ENCODE results near the gene CLSTN1. TPM values are rescaled to one million over a fixed set of nuclear protein-coding genes. Genes with fewer than 3 reads are reported as not detected.
A peak's percentile ranks its signal among the peaks of the same experiment; 100 is the strongest.

The CLSTN1 gene
- total RNA-seq, 3 donors from 2014 or later = 166 to 275 (median 224) TPM

GRCh38 chr1:9718006-9718680 lies 105.6 kb downstream of the CLSTN1 start:
- no peak for TF ChIP-seq CTCF (IDR thresholded peaks at IDR 0.05)
- H3K4me1 ChIP-seq (ENCODE audit: low read depth) = no peaks in the 10 kb centered on the region
- H3K4me3 ChIP-seq = no peak overlapping the region
- no peaks in the 10 kb centered on the region for H3K36me3 ChIP-seq (ENCODE audit: low read depth)
- peaks cover under 1% of the 10 kb centered on the region for H3K9me3 ChIP-seq
- DNase-seq (no peak), ATAC-seq (no peak)
- intact Hi-C loops (cut with DNase I, micrococcal nuclease) = no loop called here

- ATAC-seq = peak; percentile 76
- no peak for TF ChIP-seq CTCF (IDR thresholded peaks at IDR 0.05)
- Histone ChIP-seq H3K4me3 (no peak overlapping the region), H3K36me3 (ENCODE audit: low read depth) (no peaks in the 10 kb centered on the region), H3K4me1 (ENCODE audit: low read depth) (no peaks in the 10 kb centered on the region), H3K9me3 (no peaks in the 10 kb centered on the region)
- peak; percentile 73 to 92 (median 79) for DNase-seq
- intact Hi-C loops (cut with DNase I, micrococcal nuclease) = no loop called here
Observed at GRCh38 chr1:9717193-9718005, 106.4 kb downstream of the CLSTN1 start.

GRCh38 chr1:9716404-9717192 lies 107.2 kb downstream of the CLSTN1 start:
- H3K36me3 ChIP-seq (ENCODE audit: low read depth) = no peaks in the 10 kb centered on the region
- intact Hi-C loops (cut with DNase I, micrococcal nuclease) = no loop called here
- H3K4me3 ChIP-seq = no peak overlapping the region
- no peaks in the 10 kb centered on the region for H3K9me3 ChIP-seq
- DNase-seq (no peak), ATAC-seq (no peak)
- H3K4me1 ChIP-seq (ENCODE audit: low read depth) = no peaks in the 10 kb centered on the region
- no peak for TF ChIP-seq CTCF (IDR thresholded peaks at IDR 0.05)

DNA sequence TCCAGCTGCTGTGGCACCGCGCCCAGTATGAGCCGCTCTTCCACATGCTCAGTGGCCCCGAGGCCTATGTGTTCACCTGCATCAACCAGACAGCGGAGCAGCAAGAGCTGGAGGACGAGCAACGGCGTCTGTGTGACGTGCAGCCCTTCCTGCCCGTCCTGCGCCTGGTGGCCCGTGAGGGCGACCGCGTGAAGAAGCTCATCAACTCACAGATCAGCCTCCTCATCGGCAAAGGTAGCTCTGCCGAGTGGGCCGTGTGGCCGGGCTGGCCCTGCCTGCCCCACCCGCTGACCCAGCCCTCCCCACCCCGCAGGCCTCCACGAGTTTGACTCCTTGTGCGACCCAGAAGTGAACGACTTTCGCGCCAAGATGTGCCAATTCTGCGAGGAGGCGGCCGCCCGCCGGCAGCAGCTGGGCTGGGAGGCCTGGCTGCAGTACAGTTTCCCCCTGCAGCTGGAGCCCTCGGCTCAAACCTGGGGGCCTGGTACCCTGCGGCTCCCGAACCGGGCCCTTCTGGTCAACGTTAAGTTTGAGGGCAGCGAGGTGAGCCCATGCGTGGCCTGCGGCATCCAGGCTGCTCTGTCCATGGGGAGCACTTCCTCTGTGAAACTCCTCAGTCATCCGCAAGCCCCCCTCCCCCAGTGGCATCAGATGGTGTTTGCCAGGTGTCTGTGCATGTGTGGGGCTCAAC lies 108.1 kb downstream of the CLSTN1 start:
- DNase-seq = peak in 1 of 3 donors; percentile 73
- intact Hi-C loops (cut with DNase I, micrococcal nuclease) = no loop called here

More for the DNA sequence above, 108.1 kb downstream of the CLSTN1 start:
- TF ChIP-seq CTCF (IDR thresholded peaks at IDR 0.05) = no peak
- H3K4me1 ChIP-seq (ENCODE audit: low read depth) = no peaks in the 10 kb centered on the region
- no peaks in the 10 kb centered on the region for H3K36me3 ChIP-seq (ENCODE audit: low read depth)
- no peak overlapping the region for H3K4me3 ChIP-seq
- ATAC-seq = peak; percentile 26
- no peaks in the 10 kb centered on the region for H3K9me3 ChIP-seq
